ENCODE results near the gene VPS29. TPM values are rescaled to one million over a fixed set of nuclear protein-coding genes. Genes with fewer than 3 reads are reported as not detected.

Gene VPS29
- total and polyA plus RNA-seq, 9 of the 15 experiments (the other 6 are each of a cell fraction or from before 2014, with no cell fraction given): 85.8 to 638 (median 272) TPM

- TF ChIP-seq THAP7 (CRISPR knock-in tag; IDR thresholded peaks at IDR 0.05) (0 out of 2 replicates have a peak, but pooled peaks have one; percentile 26), HNRNPLL (IDR thresholded peaks at IDR 0.05; ENCODE audit: low read depth, low read length, poor library complexity, severe bottlenecking) (peak; percentile 92), SUPT5H (IDR thresholded peaks at IDR 0.05) (peak; percentile 75), VEZF1 (CRISPR knock-in tag; IDR thresholded peaks at IDR 0.05) (peak; percentile 94), ESRRA (IDR thresholded peaks at IDR 0.05; ENCODE audit: borderline replicate concordance, low read depth) (peak; percentile 56; the same call in 1 of the 2 replicates), GABPB1 (CRISPR knock-in tag; IDR thresholded peaks at IDR 0.05) (peak; percentile 46; the same call in 1 of the 2 replicates), BRD9 (IDR thresholded peaks at IDR 0.05; ENCODE audit: low read depth, partially characterized antibody) (peak; percentile 21), MAX (CRISPR knock-in tag; IDR thresholded peaks at IDR 0.05) (peak; percentile 97), ZNF197 (CRISPR knock-in tag; IDR thresholded peaks at IDR 0.05; ENCODE audit: low read depth) (0 out of 2 replicates have a peak, but pooled peaks have one; percentile 68), ATF6 (CRISPR knock-in tag; IDR thresholded peaks at IDR 0.05) (peak; percentile 74; the same call in 1 of the 2 replicates), ATF1 (CRISPR knock-in tag; IDR thresholded peaks at IDR 0.05) (no peak), ATF1 (tag; IDR thresholded peaks at IDR 0.05) (peak; percentile 89), SPI1 (IDR thresholded peaks at IDR 0.05; ENCODE audit: borderline replicate concordance, low read depth, low read length) (no peak), ZNF431 (CRISPR knock-in tag; IDR thresholded peaks at IDR 0.05) (peak; percentile 1; the same call in 1 of the 2 replicates), RB1 (IDR thresholded peaks at IDR 0.05; ENCODE audit: low read depth) (peak; percentile 71; the same call in 1 of the 2 replicates), SAP30 (IDR thresholded peaks at IDR 0.05; ENCODE audit: borderline replicate concordance, insufficient read depth, low read depth, low read length, poor library complexity, severe bottlenecking) (peak; percentile 42), ZNF518B (CRISPR knock-in tag; IDR thresholded peaks at IDR 0.05) (no peak), HNRNPH1 (optimal IDR thresholded peaks at IDR 0.05; ENCODE audit: low read depth, low read length) (no peak), TAF7 (tag; IDR thresholded peaks at IDR 0.05) (peak; percentile 41; the same call in 1 of the 2 replicates)
Measured at GRCh38 chr12:110468214-110469048, 33.5 kb downstream of the VPS29 start, which contains the start of the genes FAM216A and GPN3 (continued).

Measured in K562 (cell line).